C4-2B (cell line): ENCODE results near the gene XYLT1.

Experiments used
- CTCF ChIP-seq: fragments of 450-650 bp; conservative IDR thresholded peaks from 2 replicates; pipeline ENCODE4 v1.5.1; 2017; ENCODE audit warnings: mild to moderate bottlenecking
- ZFX ChIP-seq: fragments of 450-650 bp; IDR thresholded peaks from 2 replicates; pipeline ENCODE4 v1.6.1; 2017

GRCh38 chr16:17215306-17215705, 255.5 kb downstream of the XYLT1 start:
- TF ChIP-seq CTCF (no peak), ZFX (no peak)
